HG03439 (cell line): Measurements from ENCODE around the gene TENT5A.
"Not testable (repeated sequence)": the region's sequence is repeated elsewhere in the genome, so short reads cannot be mapped to it uniquely, and the experiment has no call there.

ENCODE experiments used
- ATAC-seq: cut with Tn5 transposase; IDR thresholded peaks from one replicate; pipeline ENCODE4 v1.9.1; 2021; ENCODE audit warnings: mild to moderate bottlenecking, moderate library complexity; ENCODE audit not compliant: unreplicated experiment

The TENT5A gene

DNA sequence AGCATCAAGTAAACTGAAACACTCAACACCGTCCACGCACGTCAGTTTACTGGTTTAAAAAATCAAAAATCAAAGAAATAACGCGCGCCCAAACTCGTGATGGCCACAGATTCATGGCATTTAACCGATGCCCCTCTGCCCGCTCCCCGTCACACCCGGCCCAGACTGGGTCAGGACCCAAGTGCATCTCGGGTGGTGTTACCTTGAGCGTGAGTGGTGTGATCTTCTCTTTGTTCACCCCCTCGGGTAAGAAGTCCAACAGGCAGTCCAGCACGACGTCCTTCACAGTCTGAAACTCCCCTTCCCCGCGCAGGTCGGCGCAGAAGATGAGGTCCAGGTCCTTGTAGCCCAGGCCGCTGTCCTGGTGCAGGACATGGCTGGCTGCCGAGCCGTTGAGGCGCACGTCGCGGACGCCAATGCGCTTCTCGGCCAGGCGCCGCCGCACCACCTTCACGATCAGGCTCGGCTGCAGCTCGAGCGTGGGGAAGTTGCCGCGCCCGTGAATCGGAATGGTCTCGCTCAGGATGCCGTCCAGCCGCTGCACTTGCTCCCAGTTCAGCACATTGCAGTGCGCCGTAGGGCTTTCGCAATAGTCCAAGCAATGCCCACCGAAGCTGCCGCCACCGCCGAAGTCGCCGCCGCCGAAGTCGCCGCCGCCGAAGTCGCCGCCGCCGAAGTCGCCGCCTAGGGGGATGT lies 945 bp downstream of the TENT5A start:
- no peak for ATAC-seq

DNA sequence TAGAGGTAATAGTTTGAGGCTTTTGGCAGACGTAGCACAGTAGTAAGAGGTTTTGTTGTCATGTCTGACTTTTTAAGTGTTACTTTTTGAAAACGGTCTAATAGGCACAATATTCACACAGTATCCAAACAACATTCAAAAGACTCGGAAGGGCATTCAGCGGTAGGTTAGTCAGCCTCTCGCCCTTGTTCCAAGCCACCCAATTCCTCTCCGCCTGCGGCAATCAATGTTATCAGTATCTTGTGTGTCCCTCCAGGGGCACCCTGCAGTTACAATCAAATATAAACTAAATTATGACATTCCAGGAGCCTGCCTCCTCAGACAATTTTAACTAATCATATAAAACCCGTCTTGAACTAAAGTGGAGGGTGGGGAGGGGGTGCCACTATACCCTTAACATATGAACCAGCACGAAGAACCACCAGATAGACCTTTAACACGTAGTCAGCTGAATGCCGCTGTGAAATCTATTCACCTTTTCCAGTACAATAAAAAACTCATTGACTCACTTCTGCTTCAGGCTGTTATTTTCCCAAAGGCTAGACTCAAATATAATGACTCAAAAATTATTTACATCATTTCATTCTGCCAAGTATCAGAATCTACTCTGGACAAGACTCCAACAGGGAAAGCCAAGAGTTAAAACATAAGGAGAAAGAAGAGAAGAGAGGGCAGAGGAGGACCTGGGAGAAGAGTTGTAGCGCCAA lies 1.6 kb downstream of the TENT5A start:
- ATAC-seq = no peak

DNA sequence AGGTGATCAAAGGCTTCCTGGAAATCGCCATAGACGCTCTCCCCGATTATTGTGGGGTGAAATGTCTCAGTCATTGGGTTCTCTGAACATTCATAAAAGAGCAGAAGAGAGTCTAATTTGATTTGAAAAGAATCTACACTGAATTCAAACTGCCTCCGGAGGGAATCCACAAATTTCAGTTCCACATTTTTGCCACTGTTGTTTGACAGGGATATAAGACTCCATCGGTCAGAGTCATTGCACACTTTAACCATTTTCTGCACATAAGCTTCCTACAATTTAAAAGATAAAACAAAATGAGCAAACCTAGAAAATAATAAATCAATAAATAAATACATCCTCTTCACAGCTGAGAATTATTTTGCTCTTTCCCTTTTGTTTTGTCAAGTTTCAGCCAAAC lies 2.3 kb downstream of the TENT5A start:
- no peak for ATAC-seq

DNA sequence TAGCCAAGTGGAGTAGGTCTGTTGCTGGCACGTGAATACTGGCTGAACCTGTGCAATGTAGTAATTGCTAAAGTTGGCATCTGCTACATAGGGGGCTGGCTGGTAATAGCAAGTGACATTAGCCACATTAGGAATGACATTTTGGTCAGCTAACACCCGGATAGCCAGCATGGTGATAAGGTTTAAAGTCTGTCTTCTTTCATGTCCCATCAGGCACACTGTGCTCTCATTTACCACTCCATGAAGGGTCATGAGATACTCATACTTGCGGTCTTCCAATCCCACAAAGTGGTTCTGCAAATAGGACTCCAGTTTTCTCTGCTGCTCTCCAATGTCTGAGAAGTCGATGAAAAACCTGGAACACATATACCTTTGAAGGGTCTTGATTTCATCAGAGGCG lies 2.8 kb downstream of the TENT5A start:
- ATAC-seq = no peak

DNA sequence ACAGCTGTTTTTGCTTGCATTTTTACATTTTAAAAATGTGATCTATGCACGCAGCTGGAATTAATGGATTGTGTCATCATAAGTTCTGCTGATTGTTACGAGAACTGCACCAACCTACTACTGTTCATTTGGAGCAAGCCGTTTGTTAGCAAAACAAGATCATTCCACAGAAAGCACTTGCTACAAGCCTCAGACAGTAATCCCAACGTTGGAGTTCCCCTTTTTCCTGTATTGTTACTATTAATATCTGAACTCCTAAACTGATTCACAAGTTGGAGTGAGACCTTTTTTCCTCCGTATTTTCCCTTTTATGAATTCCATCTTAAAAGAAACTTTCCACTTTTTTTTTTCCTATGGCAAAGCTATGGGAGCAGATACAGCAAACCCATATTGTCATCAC lies 3.5 kb downstream of the TENT5A start:
- ATAC-seq = no peak

DNA sequence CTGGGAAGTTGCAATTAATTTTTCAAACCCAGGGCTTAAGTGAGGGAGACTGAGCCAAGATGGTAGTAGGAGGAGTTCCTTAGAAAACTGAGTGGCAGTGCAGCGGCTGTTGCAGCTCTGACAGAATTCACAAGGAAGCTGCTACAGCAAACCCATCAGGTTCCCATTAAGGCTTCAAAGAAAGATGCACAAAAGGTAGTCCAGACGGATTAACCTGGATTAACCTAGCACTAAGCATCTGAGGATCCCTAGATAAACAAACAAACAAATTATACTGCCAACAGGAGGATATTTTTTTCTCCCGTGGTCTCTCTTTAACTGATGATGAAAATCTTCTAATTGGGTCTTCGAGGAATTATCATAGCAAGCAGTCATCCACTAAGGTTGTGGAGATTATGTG lies 5.2 kb downstream of the TENT5A start:
- ATAC-seq = no peak

DNA sequence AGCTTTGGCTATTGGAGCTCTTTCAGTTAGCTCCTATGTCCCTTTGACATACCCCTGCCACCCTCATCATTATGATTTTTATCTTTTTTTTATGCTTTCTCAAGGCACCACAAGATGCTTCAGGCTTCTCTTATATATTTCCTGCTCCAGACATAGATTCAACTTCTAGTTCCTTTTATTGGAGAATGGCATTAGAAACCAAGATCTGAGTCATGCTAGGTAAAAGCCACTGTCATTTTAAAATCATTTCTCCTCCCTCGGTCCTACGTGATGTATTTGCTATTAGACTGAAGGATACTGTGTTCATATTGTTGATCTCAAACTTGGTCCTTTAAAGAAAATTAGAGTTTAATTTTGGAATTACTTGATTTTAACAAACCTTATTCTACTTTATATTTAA lies 8.3 kb downstream of the TENT5A start:
- no peak for ATAC-seq

DNA sequence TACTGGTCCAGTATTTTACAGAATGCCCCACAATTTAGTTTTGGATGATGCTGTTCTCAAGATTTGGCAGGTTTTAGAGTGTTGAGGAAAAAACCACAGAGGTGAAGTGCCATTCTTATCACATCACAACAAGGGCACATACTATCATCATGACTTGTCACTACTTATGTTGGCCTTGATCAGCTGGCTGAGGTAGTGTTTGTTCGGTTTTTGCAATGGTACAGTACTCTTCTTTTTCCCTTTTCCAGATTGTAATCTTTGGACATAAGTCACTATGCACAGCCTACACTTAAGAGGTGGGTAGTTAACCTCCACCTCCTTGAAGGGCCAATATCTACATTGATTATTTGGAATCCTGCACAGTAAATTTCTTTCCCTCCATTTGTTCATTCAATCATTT lies 8.8 kb downstream of the TENT5A start:
- no peak for ATAC-seq

DNA sequence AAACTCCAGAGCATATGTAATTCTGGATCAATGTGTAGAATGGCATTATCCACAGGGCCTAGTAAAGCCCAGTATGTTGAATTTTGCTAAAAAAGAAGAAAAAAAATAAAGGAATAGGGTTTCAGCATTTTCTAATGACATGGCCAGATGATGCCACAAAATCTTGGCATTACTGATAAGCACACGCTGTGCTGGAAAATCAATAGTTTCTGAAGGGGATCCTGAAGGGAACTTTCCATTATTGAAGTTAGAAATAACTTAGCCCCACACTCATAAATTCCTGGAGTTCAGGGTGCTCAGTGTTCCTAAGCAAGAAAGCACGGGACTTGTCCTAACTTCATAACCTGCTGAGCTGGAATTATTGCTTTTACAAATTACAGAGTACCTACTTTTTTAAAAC lies 10.8 kb downstream of the TENT5A start:
- no peak for ATAC-seq

DNA sequence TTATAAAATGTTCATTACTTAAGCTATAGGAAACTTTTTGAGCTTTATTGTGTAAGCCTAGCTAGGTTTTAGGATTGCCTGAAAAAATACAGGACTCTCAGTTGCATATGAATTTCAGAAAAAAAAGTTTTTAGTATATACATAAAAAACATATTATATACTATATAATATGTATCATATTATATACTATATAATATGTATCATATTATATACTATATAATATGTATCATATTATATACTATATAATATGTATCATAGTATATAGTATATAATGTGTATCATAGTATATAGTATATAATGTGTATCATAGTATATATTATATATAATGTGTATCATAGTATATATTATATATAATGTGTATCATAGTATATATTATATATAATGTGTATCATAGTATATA lies 11.9 kb downstream of the TENT5A start:
- ATAC-seq = not testable (repeated sequence)

DNA sequence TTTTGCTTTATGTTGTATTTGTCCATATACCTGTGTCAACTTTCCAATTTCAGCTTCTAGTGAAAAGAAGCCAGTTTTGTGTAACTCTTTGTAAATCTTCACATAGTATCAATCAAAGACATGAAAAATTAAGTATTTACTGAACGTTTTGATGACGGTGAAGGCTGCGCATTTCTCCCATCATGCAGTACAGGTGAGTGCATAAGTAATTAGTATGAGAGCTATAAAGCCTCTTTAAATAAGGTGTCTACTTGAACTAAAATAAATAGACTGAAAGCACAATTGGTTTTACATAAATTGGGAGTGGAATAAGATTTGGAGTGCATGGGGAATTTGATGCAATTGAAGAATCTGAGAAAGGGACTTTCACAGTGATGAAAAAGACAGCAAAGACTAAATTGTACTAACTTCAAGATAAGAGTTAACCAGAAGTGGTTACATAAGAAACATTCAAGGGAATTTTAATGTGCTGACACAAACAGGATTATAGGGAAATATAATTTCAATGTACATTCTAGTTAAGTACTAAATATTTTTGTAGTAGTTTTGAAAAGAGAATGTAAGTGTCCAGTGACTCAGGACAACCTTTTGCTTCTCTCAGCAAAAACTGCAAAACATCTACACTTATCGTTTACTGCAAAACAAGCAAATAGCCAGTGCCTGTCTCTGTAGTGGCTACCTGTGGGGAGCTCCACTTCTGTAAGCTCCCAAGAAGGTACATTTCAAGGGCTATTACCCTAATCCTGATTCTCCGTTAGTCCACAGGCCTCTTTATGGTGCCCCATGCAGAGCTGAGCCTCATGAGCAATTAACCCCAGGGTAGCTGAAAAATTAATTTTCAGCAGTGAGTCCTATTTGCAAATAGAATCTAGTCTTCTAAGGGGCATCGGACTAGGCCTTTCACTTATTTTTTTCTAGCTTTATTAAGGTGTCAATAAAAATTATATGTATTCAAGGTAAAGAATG lies 13.0 kb downstream of the TENT5A start:
- no peak for ATAC-seq

DNA sequence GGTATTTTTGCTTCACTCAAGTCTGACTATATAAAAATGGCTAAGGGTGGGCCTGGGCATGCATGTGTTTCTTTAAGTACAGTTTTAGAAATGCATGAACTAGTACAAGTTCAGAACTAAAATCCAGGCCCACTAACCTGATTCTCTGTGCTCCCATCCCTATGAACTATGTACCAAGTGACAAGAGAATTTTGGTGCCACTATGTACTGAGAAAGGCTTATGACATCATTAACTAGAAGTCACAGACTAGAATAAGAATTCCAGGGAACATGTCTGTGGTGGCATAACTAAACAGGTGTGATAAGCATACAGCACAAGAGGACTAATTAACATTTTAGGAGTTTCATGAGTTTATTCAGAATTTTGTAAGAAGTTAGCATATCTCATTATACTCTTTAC lies 16.1 kb downstream of the TENT5A start:
- no peak for ATAC-seq

DNA sequence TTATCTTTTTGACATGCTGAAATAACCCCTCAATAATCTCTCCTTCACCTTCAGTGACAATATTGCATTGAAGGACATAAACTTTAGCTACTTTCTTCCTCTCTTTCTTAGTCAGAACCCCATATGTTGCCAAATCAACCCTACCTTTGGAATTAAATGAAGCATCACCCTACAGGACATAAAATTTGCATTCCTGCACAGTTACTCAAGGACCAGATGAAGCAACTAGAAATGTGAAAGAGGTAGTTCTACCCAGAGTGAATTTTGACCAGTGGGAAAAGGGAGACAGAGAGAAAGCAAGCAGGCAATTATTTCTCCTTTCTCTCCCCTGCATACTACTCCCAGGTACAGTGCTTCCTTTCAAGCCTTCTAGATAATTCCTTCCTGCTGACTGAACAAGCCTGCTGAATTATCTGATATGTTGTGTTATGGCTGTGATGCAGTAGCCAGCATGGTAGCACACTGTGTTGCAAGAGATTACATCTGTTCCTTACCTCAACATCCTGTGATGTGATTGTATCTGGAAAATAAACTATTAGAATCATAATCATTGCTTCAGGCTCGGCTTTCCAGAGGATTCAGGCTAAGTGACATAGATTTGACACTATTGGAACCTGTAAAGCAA lies 16.6 kb downstream of the TENT5A start:
- ATAC-seq = no peak

DNA sequence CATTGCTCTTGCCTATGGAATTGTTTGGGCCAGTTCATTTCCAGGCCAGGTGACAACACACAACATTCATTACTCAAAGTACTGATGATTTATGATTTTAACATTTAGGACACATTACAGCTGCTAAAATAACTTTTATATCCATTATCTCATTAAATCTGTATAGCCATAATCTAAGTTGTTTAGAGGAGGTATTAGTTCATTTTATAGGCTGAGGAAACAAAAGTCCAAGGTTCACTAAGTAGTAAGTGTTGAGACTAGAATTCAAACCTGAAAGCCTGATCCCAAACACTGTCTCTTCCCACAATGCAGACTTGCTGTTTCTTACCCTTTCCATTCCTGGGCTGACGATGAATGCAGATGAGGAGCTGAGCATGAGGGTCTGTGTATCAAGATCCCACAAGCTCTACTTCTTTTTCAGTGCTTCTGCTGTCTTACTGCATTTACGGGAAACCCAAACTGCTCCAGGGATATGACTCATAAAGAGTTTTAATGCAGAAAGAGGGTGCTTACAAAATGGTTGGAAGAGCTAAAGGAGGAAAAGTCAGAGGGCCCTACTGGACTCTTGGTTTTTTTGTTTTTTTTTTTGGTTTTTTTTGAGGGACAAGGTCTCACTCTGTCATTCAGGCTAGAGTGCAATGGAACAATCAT lies 17.9 kb downstream of the TENT5A start:
- ATAC-seq = no peak

DNA sequence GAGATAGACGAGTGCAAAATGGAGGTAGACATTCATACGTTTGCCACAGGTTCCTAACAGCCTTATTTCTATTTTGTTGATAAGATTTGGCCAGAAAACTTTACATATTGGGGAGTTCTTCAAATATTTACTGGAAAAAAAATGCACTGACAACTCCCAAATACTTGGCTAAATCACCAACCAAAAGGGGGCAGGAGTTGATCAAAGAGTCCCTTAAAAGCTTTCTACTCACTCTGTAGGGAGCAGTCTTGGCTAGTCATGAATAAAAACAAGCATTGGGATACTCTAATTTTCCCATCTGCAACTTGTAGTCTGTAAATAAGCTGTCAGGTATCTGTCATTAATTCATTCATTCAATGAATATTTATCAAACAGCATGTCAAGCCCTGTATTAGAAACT lies 18.4 kb downstream of the TENT5A start:
- ATAC-seq = no peak

DNA sequence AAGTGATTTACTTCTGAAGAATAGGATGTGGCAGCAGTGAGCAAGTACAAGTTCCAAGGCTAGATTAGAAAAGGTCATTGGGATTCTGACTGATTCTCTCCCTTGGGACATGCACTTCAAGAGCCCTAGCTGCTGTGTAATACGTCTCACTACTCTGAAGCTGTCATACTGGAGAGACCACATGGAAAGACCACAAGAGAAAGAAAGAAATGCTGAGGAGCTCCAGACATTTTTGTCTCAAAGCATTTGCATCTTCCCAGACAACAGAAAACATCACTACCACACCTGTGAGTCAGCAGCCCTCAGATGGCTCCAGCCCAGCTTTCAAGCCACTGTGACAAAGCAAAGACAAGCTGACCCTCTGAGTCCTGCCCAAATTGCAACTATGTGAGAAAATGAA lies 20.7 kb downstream of the TENT5A start:
- no peak for ATAC-seq

DNA sequence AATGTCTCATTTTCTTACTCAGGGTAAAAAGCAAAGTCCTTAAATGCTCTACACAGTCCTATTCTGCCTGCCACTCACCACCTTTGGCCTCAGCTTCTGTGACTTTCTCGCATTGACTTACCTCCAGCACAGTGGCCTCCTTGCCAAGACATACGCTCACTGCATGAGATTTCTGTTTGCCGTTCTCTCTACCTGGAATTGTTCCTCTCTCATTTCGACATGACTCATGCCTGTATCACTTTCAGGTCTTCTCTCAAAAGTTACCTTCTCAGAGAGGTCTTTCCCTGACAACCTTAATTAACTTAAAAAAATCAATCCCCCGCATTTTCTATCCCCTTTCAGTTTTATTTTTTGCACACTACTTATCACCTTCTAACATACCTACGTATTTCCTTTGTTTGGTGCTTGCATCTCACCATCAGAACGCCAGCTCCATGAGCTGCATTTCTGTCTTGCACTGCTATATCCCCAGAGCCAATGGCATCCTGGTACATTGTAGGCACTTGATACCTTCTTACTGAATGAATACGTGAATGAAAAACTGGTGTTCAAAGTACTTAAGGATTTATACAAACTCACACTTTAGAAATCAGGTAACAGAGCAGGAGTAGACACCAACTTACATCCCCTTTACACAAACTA lies 24.5 kb downstream of the TENT5A start:
- ATAC-seq = peak; percentile 93

DNA sequence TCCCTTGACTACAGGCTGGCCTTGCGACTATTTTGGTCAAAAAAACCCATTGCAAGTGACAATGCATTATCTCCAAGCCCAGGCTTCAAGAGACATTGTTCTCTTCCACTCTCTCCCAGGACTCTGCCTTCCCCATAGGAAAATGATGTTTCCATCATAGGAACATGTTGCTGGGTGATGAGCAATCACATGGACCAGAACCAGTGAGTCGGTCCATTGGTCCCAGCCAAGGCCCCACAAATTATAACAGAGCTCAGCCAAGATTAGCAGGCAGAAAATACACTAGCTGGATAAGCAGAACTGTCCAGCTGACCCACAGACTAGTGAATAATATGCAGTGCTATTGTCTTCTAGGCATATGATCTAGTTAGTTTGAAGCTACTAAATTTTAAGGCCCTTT lies 27.4 kb downstream of the TENT5A start:
- no peak for ATAC-seq

DNA sequence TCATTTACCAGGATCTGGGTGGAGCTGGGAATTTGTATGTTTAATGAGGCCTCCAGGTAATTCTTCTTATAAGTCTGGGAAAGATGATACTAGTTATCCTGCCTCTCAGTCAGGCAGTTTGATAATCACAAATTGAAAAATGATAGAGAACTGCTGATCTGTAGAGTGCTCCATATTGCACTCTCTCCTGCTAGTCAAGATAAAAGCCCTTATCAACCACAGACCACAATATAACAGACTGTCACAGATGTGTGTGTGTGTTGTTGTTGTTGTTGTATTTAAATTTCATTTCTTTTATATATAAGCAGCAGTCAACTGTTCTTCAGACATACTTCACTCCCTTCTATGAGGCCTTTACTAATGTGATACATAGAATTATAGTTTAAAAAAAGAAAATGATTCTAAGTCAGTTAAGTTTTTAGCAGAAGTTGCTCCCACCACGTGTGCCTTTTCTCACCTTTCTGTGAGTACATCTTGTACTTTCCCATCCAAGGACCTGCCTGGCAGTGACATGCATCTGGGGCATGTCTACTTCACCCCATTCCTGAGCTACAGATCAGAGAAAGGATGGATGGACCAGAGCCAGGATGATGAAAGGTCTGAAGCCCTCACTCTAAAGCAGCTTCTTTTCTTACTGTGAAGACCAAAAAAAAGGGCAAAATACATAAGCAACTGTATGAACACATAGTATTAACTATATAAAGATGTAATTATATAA lies 29.8 kb downstream of the TENT5A start:
- ATAC-seq = no peak

DNA sequence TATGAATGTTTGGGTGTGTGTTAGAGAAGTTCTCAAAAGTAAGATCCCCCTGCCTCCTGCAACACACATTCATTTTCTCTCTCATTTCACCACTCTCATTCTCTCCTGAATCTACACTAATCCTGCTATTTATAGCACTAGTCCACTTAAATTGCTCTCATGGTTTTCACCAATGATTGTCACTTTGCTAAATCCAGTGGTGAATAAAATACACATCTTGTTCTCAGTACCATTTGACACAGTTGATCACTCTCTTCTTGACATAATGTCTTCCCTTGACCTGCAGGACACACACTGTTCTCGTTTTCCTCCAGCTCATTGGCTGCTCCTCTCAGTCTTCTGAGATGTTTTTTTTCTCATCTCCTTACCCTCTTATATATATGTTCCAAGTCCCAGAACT lies 32.1 kb downstream of the TENT5A start:
- no peak for ATAC-seq
